Adrenal gland (tissue), 12 donors: Measurements from ENCODE around the gene SLC36A1. TPM values are rescaled to one million over a fixed set of nuclear protein-coding genes. Genes with fewer than 3 reads are reported as not detected.
A peak's percentile ranks its signal among the peaks of the same experiment; 100 is the strongest.

Experiments used
- DNase-seq, 7 donors: peaks; one replicate each; pipeline ENCODE4 v3.0.0-alpha.2; 2019 to 2020
- H3K27ac ChIP-seq, 5 donors: fragments of 200-600 bp; sonication (generic) in 4 of 5; 1 replicate in 3 of 5; 2 replicates in 2 of 5; pipeline versions ENCODE4 v1.5.1 to v1.8.0; 2016 to 2020; ENCODE audit warnings: mild to moderate bottlenecking in 1 of 5
- H3K27me3 ChIP-seq: fragments of 200-600 bp; 2 replicates; pipeline ENCODE4 v1.8.0; 2021
- H3K36me3 ChIP-seq, 2 donors: fragments of 200-600 bp; replicated peaks in 1 of 2; 1 replicate in 1 of 2; 2 replicates in 1 of 2; pipeline versions ENCODE4 v1.5.1 to v1.8.0; 2018 to 2022
- H3K4me1 ChIP-seq, 2 donors: fragments of 200-600 bp; replicated peaks in 1 of 2; 1 replicate in 1 of 2; 2 replicates in 1 of 2; pipeline versions ENCODE4 v1.5.1 to v1.8.0; 2018 to 2021
- H3K4me3 ChIP-seq, 4 donors: fragments of 200-600 bp; sonication (generic) in 3 of 4; one replicate each; pipeline ENCODE4 v1.5.1; 2016 to 2018
- H3K9me3 ChIP-seq, 3 donors: fragments of 200-600 bp; sonication (generic) in 1 of 3; replicated peaks in 1 of 3; 1 replicate in 2 of 3; 2 replicates in 1 of 3; pipeline versions ENCODE4 v1.5.1 to v1.8.0; 2016 to 2021
- CTCF ChIP-seq, 6 experiments: fragments of 450-650 bp in 4 of 6; fragments of 200-600 bp in 2 of 6; sonication (generic) in 1 of 6; IDR thresholded peaks; 1 replicate in 5 of 6; 2 replicates in 1 of 6; pipeline versions ENCODE4 v1.5.1 to v1.8.0; 2016 to 2021; ENCODE audit warnings: antibody characterized with exemption in 6 of 6, mild to moderate bottlenecking in 2 of 6, moderate library complexity in 1 of 6
- POLR2A ChIP-seq, 2 donors: fragments of 450-650 bp; IDR thresholded peaks; one replicate each; pipeline ENCODE4 v1.6.1; 2017; ENCODE audit warnings: antibody characterized with exemption in 2 of 2, mild to moderate bottlenecking in 2 of 2, moderate library complexity in 1 of 2
- WGBS, 4 donors: extraction: QIAGEN DNeasy Blood & Tissue Kit in 2 of 4; methylation state at CpG; one replicate each; pipeline versions ENCODE4 v1.1.5 to v1.1.7; 2013 to 2017; 5-methylcytosine and 5-hydroxymethylcytosine counted together
- intact Hi-C, 2 donors: fragments of 100-400 bp; cut with DNase I; formaldehyde crosslinking; loops; one replicate each; pipeline versions ENCODE4 v1.14.1 to v1.15.0; 2022 to 2023
- polyA plus RNA-seq, 3 donors: library from polyadenylated mRNA; stranded (reverse); fragments of 200-250 nt in 2 of 3; fragments of 350-450 nt in 1 of 3; fragmentation: Illumina TruSeq in 1 of 3; extraction: RNeasy Lipid Tissue Mini Kit (QIAGEN cat#74804) in 1 of 3; gene quantifications; one replicate each; pipeline ENCODE4 v1.2.3, GENCODE V29; 2013 to 2014
- total RNA-seq, 9 donors: library from RNA; depleted of rRNA in 4 of 9; stranded (reverse); fragments of >200 nt in 4 of 9; fragments of 120-200 nt in 1 of 9; fragmentation: NEBNext Ultra II Directional in 1 of 9; extraction: Animal tissue kit (Norgen Biotek cat#: 25700) in 1 of 9; gene quantifications; one replicate each; pipeline versions ENCODE4 v1.1.0 to v1.2.4, GENCODE V29; 2013 to 2023
- donor health status: healthy with polysubstance abuse.
- donor health status: Bipolar disorder and iron deficiency.
- donor health status: DM: yes; HTN: yes; CAD: no.
- donor health status: DM: no; HTN: no; CAD: no.
- donor health status: DM: no; HTN: no; CAD: no.
- donor health status: DM: yes; HTN: yes; CAD: no.

Gene SLC36A1
- total and polyA plus RNA-seq, 12 donors: 3.0 to 15.4 (median 9.0) TPM

DNA sequence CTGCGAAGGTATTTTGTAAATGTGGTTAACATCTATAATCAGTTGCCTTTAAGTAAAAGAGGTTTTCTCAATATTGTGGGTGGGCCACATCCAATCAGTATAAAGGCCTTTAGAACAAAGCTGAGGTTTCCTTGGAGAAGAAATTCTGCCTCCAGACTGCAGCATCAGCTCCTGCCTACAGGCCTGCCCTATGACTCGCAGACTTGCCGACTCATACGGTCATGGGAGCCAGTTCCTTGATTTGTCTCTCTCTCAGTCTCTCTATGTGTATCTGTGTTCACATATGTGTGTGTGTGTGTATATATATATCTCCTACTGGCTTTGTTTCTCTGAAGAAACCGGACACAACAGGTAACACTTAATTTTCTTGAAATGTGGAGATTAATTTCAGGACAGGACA lies 45.3 kb downstream of the SLC36A1 start:
- Histone ChIP-seq H3K4me3 (no peak overlapping the region), H3K36me3 (peaks cover 0 to 20% of the 10 kb centered on the region in 2 donors), H3K27me3 (no peaks in the 10 kb centered on the region), H3K27ac (peak overlapping the region in 2 of 5 donors; percentile 47 to 81), H3K9me3 (no peaks in the 10 kb centered on the region), H3K4me1 (no peaks in the 10 kb centered on the region)
- 77 to 83% (median 79%) methylated on average over 5 of the region's 5 CpGs for WGBS, 4 donors
- DNase-seq: peak in 6 of 7 donors; percentile 31 to 59 (median 38)
- intact Hi-C loops: no loop called here
- TF ChIP-seq POLR2A (IDR thresholded peaks at IDR 0.05) (no peak), CTCF (IDR thresholded peaks at IDR 0.05) (no peak)

GRCh38 chr5:151493665-151494064 lies 46.3 kb downstream of the SLC36A1 start:
- Histone ChIP-seq H3K4me1 (no peaks in the 10 kb centered on the region), H3K4me3 (no peak overlapping the region), H3K9me3 (no peaks in the 10 kb centered on the region), H3K27ac (peak overlapping the region in 3 of 5 donors; percentile 47 to 81 (median 55)), H3K36me3 (peaks cover 0 to 10% of the 10 kb centered on the region in 2 donors), H3K27me3 (no peaks in the 10 kb centered on the region)
- no peak for TF ChIP-seq POLR2A (IDR thresholded peaks at IDR 0.05)
- no peak for TF ChIP-seq CTCF (IDR thresholded peaks at IDR 0.05)
- DNase-seq: peak in 2 of 7 donors; percentile 10 to 46
- intact Hi-C loops: no loop called here
- WGBS, 4 donors: 68 to 89% (median 78%) methylated on average over 2 of the region's 2 CpGs

GRCh38 chr5:151495320-151495719 lies 47.9 kb downstream of the SLC36A1 start:
- no peak overlapping the region for H3K27ac ChIP-seq
- WGBS, 4 donors: 83 to 93% (median 88%) methylated on average over 2 of the region's 2 CpGs
- intact Hi-C loops: no loop called here

GRCh38 chr5:151496041-151496484 lies 48.7 kb downstream of the SLC36A1 start:
- 73 to 76% (median 76%) methylated on average over 14 of the region's 14 CpGs for WGBS, 4 donors
- Histone ChIP-seq H3K4me3 (no peak overlapping the region), H3K4me1 (no peaks in the 10 kb centered on the region), H3K27me3 (no peaks in the 10 kb centered on the region), H3K9me3 (no peaks in the 10 kb centered on the region), H3K27ac (no peak overlapping the region), H3K36me3 (no peaks in the 10 kb centered on the region)
- intact Hi-C loops: no loop called here
- TF ChIP-seq CTCF (IDR thresholded peaks at IDR 0.05) (no peak), POLR2A (IDR thresholded peaks at IDR 0.05) (no peak)
- no peak for DNase-seq

More at GRCh38 chr5:151495320-151495719, 47.9 kb downstream of the SLC36A1 start:
- Histone ChIP-seq H3K4me3 (peak overlapping the region in 1 of 4 donors; percentile 13), H3K27me3 (no peaks in the 10 kb centered on the region), H3K4me1 (no peaks in the 10 kb centered on the region), H3K36me3 (peaks cover 0 to 2% of the 10 kb centered on the region in 2 donors), H3K9me3 (no peaks in the 10 kb centered on the region)
- no peak for DNase-seq
- TF ChIP-seq CTCF (IDR thresholded peaks at IDR 0.05) (no peak), POLR2A (IDR thresholded peaks at IDR 0.05) (no peak)
